ENCODE results near the gene CARD6. TPM values are rescaled to one million over a fixed set of nuclear protein-coding genes. Genes with fewer than 3 reads are reported as not detected.

Gene CARD6
- total RNA-seq, 1 donor from 2014 or later = 1.0 TPM

DNA sequence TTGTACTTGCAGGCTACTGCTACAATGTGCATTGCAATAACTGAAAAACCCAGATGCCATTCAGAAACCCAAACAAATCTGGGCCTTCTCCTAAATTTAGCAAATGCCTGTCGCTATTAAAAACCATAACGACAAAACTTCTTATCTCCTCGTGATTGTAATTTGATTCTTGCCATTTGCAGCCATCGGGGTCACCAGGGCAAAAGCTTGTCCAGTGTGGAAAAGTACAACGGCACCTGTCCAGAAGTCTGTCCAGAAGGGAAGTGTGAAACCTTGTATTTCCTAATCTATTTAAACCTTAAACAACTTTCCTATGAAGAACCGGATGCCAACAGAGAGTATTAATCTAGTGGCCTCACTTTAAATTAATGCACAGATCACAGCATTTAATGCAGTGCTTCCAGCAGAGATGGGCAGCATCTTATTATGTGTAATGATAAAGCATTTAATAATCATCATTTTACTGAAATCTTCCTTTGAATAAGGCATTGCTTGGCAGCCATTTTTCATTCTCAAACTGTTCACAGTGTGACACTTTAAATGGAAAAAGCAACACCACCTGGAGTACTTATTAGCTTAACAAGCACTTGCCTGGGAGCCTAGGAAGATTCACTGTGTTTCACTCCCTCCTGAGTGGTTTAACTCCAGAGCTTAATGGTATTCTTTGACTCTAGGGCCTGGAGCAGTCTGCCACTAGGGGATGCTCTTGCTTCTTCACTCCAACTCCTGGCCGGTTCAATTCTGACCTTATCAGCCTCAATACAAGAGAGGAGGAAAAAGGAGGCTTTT, 63.2 kb downstream of the CARD6 start:
- Histone ChIP-seq H3K27ac (ENCODE audit: low read depth, low read length) (no peak overlapping the region), H2AFZ (ENCODE audit: low read depth, low read length) (no peak overlapping the region), H3K27me3 (ENCODE audit: insufficient read depth, low read length) (no peaks in the 10 kb centered on the region), H3K4me3 (ENCODE audit: insufficient read depth, low read depth, low read length) (no peak overlapping the region), H3K36me3 (ENCODE audit: insufficient read depth, low read length) (no peaks in the 10 kb centered on the region), H3K4me2 (ENCODE audit: low read length) (no peak overlapping the region), H3K9me3 (ENCODE audit: insufficient read depth, low read depth, low read length) (no peaks in the 10 kb centered on the region), H3K9ac (ENCODE audit: low read length) (no peak overlapping the region), H3K79me2 (ENCODE audit: insufficient read depth, low read length) (no peaks in the 10 kb centered on the region), H3K4me1 (ENCODE audit: insufficient read depth, low read length) (no peaks in the 10 kb centered on the region), H4K20me1 (ENCODE audit: insufficient read depth, low read length) (no peaks in the 10 kb centered on the region)
- no peaks in the 10 kb centered on the region for H3K36me3 Mint-ChIP-seq (ENCODE audit: low read depth, unreplicated experiment)
- no peak overlapping the region for H3K27ac Mint-ChIP-seq (ENCODE audit: unreplicated experiment)
- H3K4me1 Mint-ChIP-seq (ENCODE audit: low read depth, unreplicated experiment) = peaks cover 11% of the 10 kb centered on the region
- DNase-seq (ENCODE audit: low read depth) (peak; percentile 46), FAIRE-seq (no peak)
- H3K27me3 Mint-ChIP-seq (ENCODE audit: low read depth, unreplicated experiment) = no peaks in the 10 kb centered on the region
- TF ChIP-seq, protein P1, sequence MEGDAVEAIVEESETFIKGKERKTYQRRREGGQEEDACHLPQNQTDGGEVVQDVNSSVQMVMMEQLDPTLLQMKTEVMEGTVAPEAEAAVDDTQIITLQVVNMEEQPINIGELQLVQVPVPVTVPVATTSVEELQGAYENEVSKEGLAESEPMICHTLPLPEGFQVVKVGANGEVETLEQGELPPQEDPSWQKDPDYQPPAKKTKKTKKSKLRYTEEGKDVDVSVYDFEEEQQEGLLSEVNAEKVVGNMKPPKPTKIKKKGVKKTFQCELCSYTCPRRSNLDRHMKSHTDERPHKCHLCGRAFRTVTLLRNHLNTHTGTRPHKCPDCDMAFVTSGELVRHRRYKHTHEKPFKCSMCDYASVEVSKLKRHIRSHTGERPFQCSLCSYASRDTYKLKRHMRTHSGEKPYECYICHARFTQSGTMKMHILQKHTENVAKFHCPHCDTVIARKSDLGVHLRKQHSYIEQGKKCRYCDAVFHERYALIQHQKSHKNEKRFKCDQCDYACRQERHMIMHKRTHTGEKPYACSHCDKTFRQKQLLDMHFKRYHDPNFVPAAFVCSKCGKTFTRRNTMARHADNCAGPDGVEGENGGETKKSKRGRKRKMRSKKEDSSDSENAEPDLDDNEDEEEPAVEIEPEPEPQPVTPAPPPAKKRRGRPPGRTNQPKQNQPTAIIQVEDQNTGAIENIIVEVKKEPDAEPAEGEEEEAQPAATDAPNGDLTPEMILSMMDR (IDR thresholded peaks at IDR 0.05; ENCODE audit: insufficient read depth, low read depth, low read length) = peak; percentile 100
- TF ChIP-seq EZH2 (IDR thresholded peaks at IDR 0.05; ENCODE audit: insufficient read depth, low read length) = no peak
- H3K9me3 Mint-ChIP-seq (ENCODE audit: unreplicated experiment) = peaks cover 2% of the 10 kb centered on the region
- H3K4me3 Mint-ChIP-seq (ENCODE audit: unreplicated experiment) = no peak overlapping the region

DNA sequence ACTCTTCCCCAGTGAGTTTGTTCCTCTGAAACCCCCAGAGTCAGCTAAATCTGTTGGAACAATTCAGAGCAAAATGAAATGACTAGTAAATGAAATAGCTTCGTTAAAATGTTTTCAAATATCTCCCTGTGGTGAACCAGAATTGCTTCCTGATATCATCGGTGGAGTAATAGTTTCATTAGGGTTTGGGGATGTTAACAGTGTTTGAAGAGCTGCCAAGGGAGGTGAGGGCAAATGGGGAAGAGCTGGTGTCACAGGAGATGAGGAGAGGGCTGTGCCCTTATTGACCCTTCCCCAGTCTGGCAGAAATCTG, 63.8 kb downstream of the CARD6 start:
- FAIRE-seq = no peak
- no peak overlapping the region for H2AFZ ChIP-seq (ENCODE audit: low read depth, low read length)

More for the DNA sequence above, 63.8 kb downstream of the CARD6 start:
- DNase-seq (ENCODE audit: low read depth) = no peak
- no peaks in the 10 kb centered on the region for H3K9me3 ChIP-seq (ENCODE audit: insufficient read depth, low read depth, low read length)
- H3K36me3 ChIP-seq (ENCODE audit: insufficient read depth, low read length) = no peaks in the 10 kb centered on the region
- H3K27ac ChIP-seq (ENCODE audit: low read depth, low read length) = no peak overlapping the region
- no peak overlapping the region for H3K9ac ChIP-seq (ENCODE audit: low read length)
- Mint-ChIP-seq H3K27me3 (ENCODE audit: low read depth, unreplicated experiment) (no peaks in the 10 kb centered on the region), H3K27ac (ENCODE audit: unreplicated experiment) (no peak overlapping the region), H3K9me3 (ENCODE audit: unreplicated experiment) (no peaks in the 10 kb centered on the region), H3K4me3 (ENCODE audit: unreplicated experiment) (no peak overlapping the region), H3K4me1 (ENCODE audit: low read depth, unreplicated experiment) (peaks cover 11% of the 10 kb centered on the region), H3K36me3 (ENCODE audit: low read depth, unreplicated experiment) (no peaks in the 10 kb centered on the region)
- no peak overlapping the region for H3K4me2 ChIP-seq (ENCODE audit: low read length)
- no peaks in the 10 kb centered on the region for H3K27me3 ChIP-seq (ENCODE audit: insufficient read depth, low read length)
- no peaks in the 10 kb centered on the region for H3K79me2 ChIP-seq (ENCODE audit: insufficient read depth, low read length)
- no peak overlapping the region for H3K4me3 ChIP-seq (ENCODE audit: insufficient read depth, low read depth, low read length)
- no peaks in the 10 kb centered on the region for H4K20me1 ChIP-seq (ENCODE audit: insufficient read depth, low read length)
- TF ChIP-seq, protein P1 (IDR thresholded peaks at IDR 0.05; ENCODE audit: insufficient read depth, low read depth, low read length) = no peak
- no peak for TF ChIP-seq EZH2 (IDR thresholded peaks at IDR 0.05; ENCODE audit: insufficient read depth, low read length)
- no peaks in the 10 kb centered on the region for H3K4me1 ChIP-seq (ENCODE audit: insufficient read depth, low read length)
